HCT116 (cell line): ENCODE measurements around the gene SOX6.

ENCODE experiments used
- ELF1 ChIP-seq: IDR thresholded peaks from 2 replicates; pipeline ENCODE4 v1.6.1; 2012; ENCODE audit warnings: low read depth, borderline replicate concordance
- POLR2A ChIP-seq: IDR thresholded peaks from 2 replicates; pipeline ENCODE4 v1.7.0; 2011; ENCODE audit warnings: borderline replicate concordance; ENCODE audit not compliant: insufficient read depth, insufficient read length; ENCODE audit errors: extremely low read depth
- POLR2AphosphoS5 ChIP-seq: IDR thresholded peaks from 2 replicates; pipeline ENCODE4 v1.6.1; 2011; ENCODE audit warnings: mild to moderate bottlenecking, low read depth, low read length, moderate library complexity
- YY1 ChIP-seq: IDR thresholded peaks from 2 replicates; pipeline ENCODE4 v1.6.1; 2011; ENCODE audit warnings: low read length, low read depth, moderate library complexity, mild to moderate bottlenecking; ENCODE audit not compliant: insufficient replicate concordance; ENCODE audit errors: extremely low read depth
- ZNF274 ChIP-seq: fragments of 200-500 bp; sonication (Bioruptor generic); IDR thresholded peaks from 2 replicates; pipeline ENCODE4 v1.6.1; 2014; ENCODE audit warnings: mild to moderate bottlenecking, low read depth, low read length, inconsistent platforms
- TF ChIP-seq, protein P1 (sequence below), 3 experiments: fragments of 200-600 bp in 1 of 3; sonication (generic) in 1 of 3; IDR thresholded peaks in 2 of 3; conservative IDR thresholded peaks in 1 of 3; 2 replicates each; pipeline ENCODE4 v1.5.1; 2012 to 2017; ENCODE audit warnings: low read depth in 2 of 3, low read length in 2 of 3, antibody characterized with exemption in 1 of 3, borderline replicate concordance in 1 of 3, control low read depth in 1 of 3, mild to moderate bottlenecking in 1 of 3, mixed read lengths in 1 of 3, mixed run types in 1 of 3, moderate library complexity in 1 of 3; ENCODE audit not compliant: insufficient read depth in 1 of 3

DNA sequence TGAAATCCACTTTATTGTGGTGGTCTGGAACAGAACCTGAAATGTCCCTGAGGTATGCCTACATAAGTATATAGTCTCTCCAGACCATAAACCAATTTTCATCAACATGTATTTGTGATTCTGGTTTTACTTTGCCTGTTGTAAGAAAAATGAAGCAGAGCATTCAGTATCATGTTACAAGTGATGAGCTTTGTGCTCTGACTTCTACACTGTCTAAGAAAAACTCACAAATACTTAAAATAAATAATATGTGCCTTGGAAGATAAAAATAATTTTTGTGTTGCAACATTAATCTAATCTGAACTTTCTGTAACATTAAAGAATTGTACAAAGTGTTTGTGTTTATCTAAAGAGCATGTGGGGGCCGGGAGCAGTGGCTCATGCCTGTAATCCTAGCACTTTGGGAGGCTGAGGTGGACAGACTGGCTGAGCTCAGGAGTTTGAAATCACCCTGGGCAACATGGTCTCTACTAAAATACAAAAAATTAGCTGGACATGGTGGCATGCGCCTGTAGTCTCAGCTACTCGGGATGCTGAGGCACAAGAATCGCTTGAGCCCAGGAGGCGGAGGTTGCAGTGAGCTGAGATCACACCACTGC lies 219.5 kb downstream of the SOX6 start:
- TF ChIP-seq YY1 (no peak), POLR2A (no peak), POLR2AphosphoS5 (no peak), ZNF274 (no peak), ELF1 (no peak)
- TF ChIP-seq, protein P1, sequence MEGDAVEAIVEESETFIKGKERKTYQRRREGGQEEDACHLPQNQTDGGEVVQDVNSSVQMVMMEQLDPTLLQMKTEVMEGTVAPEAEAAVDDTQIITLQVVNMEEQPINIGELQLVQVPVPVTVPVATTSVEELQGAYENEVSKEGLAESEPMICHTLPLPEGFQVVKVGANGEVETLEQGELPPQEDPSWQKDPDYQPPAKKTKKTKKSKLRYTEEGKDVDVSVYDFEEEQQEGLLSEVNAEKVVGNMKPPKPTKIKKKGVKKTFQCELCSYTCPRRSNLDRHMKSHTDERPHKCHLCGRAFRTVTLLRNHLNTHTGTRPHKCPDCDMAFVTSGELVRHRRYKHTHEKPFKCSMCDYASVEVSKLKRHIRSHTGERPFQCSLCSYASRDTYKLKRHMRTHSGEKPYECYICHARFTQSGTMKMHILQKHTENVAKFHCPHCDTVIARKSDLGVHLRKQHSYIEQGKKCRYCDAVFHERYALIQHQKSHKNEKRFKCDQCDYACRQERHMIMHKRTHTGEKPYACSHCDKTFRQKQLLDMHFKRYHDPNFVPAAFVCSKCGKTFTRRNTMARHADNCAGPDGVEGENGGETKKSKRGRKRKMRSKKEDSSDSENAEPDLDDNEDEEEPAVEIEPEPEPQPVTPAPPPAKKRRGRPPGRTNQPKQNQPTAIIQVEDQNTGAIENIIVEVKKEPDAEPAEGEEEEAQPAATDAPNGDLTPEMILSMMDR (IDR thresholded peaks at IDR 0.05 in 2 of 3, conservative IDR thresholded peaks at IDR 0.05 in 1 of 3; ENCODE audit: borderline replicate concordance in 1 of 3, insufficient read depth in 1 of 3, low read depth in 2 of 3, low read length in 2 of 3), result no peak
